HTR-8/SVneo (cell line): ENCODE data around the gene ZNF446.
A peak's percentile ranks its signal among the peaks of the same experiment; 100 is the strongest.

Source experiments
- DNase-seq: peaks from one replicate; pipeline ENCODE4 v3.0.0; 2011; ENCODE audit warnings: low spot score, mixed read lengths; ENCODE audit not compliant: insufficient read length
- FAIRE-seq: peaks from 2 replicates; lab custom pipeline; 2011; peaks lifted over from hg19 to GRCh38; lab: Jason Lieb, UNC

Gene ZNF446

DNA sequence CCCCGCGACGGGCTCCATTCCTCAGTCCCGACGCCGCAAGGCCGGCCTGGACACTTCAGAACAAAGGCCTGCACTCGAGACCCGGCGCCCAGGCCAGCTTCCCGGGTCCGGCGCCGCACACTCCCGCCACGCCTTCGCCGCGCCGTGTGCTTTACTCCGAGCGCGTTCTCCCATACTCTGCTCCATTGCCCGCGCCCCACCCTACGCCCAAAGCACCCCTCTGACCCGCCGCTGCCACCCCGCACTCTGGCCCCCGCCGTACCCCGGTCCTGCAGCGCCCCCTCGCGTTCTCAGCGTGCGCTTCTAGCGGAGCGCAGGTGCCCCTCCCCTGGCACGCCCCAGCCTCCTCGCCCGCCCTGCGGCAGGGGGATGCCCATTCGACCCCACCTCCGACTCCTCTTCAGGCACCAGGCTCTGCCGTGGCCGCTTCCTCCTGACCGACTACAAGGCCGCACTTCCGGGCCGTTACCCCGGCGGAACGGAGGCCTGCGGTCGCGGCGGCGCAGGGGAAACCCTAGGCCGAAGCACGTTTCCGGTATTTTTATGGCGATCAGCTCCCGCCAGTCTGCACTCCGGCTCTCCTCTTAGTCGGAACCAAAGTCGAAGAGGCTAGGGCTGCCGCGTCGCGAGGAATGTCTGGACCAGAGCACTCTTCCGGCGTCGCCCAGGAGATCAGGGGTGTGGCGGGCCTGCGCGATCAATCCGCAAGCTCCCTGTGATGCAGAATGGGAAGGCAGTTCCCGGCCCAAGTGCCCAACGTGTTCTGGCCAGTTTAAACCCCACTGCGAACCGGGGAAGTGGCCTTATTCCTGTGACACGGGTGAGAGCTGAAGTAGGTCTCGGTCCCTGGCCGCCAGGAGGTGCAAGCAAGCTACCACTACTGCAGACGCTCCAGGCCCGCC, 43.5 kb downstream of the ZNF446 start, which contains the start of gene ZBTB45:
ZBTB45 (minus strand) TSS at position 456 of the 902 bp plus-strand sequence. CDS start 2,137 bp downstream, outside the sequence.
- DNase-seq (peak; percentile 85), FAIRE-seq (peak; percentile 86)

DNA sequence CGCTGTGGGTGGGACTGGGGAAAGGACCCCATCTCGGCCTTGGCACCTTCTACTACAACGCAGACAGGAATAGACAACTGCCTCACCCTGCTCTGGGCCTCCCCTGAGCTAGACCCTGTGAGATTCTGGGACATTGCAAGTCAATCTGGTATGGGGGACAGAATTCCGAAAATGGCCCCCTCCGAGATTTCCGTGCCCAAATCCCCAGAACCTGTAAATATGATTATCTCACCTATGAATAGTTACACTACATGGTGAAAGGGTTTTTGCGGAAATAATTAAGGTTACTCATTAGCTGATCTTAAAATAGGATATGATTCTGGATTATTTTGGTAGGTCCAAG, 44.1 kb downstream of the ZNF446 start:
- DNase-seq (no peak), FAIRE-seq (no peak)

DNA sequence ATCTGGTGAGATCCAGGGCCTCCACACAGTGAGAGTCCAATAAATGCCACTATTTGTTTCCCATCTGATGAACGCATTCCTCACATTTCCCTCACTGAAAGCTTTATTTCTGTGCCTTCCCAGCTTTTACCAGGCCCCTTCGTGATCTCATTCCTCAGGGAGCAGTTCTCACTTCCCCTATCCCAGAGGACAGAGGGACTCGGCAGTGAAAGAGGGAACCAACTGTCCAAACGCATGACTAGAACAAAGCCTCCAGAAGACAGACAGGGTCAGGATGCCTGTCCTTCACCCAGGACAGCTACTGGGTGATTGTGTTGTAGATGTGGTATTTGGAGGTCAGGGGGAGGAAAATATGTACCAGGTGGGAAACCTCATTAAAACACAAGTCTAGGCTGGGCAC, 45.5 kb downstream of the ZNF446 start:
- FAIRE-seq (no peak), DNase-seq (no peak)

DNA sequence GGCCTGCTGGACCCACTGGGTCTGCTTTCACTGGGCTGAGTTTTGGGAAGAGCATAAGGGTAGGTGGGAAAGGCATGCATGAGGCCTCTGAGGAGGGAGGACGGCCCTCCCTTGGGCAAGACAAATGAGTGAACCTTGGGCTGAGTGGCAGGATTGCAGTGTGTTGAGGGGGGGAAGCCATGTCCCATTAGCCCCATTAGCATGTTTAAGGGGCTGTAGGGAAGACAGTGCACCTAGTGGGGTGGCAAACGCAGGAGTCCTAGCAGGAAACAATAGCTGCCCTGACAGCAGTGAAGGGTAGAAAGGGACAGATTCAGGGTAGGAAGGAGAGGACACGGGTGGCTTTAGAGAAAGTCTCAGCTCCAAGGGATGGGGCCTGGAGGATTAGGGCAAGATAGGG, 46.6 kb downstream of the ZNF446 start:
- no peak for DNase-seq
- no peak for FAIRE-seq

DNA sequence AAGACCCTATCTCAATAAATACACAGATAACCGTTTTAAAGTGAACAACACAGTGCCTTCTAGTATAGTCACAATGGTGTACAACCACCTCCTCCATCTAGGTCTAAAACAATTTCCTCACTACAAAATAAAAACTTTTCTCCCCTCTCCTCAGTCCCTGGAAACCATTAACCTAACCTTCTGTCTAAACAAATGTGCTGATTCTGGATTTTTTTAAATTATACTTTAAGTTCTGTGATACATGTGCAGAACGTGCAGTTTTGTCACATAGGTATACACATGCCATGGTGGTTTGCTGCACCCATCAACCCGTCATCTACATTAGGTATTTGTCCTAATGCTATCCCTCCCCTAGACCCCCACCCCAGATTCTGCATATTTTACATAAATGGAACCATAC, 53.3 kb downstream of the ZNF446 start:
- FAIRE-seq, result no peak
- no peak for DNase-seq
